ENCODE data around the gene SIDT2. TPM values are rescaled to one million over a fixed set of nuclear protein-coding genes. Genes with fewer than 3 reads are reported as not detected.
A peak's percentile ranks its signal among the peaks of the same experiment; 100 is the strongest.

SIDT2 gene
- total RNA-seq, 3 donors from 2014 or later (not counting 1 experiment from before 2014, with no cell fraction given): 80.0 to 111 (median 82.0) TPM

GRCh38 chr11:117183724-117184349 is 5.3 kb downstream of the SIDT2 start:
- peaks cover 10% of the 10 kb centered on the region for H3K36me3 ChIP-seq (ENCODE audit: control insufficient read depth, insufficient read depth, low read length)
- intact Hi-C loops (cut with micrococcal nuclease): no loop called here
- H3K9me3 ChIP-seq (ENCODE audit: control insufficient read depth, insufficient read depth, low read length): no peaks in the 10 kb centered on the region
- no peak for ATAC-seq
- H3K9me3 Mint-ChIP-seq: no peaks in the 10 kb centered on the region
- no peak overlapping the region for H3K27ac Mint-ChIP-seq
- H3K4me3 Mint-ChIP-seq: no peak overlapping the region
- TF ChIP-seq CTCF (IDR thresholded peaks at IDR 0.05): no peak
- no peaks in the 10 kb centered on the region for H3K27me3 ChIP-seq (ENCODE audit: control insufficient read depth, insufficient read depth, low read length)
- H3K4me1 ChIP-seq (ENCODE audit: control insufficient read depth, insufficient read depth, low read length): peaks cover 62% of the 10 kb centered on the region
- no peak overlapping the region for H3K4me3 ChIP-seq (ENCODE audit: low read length)
- peak in 1 of 2 donors; percentile 6 for DNase-seq
- no peaks in the 10 kb centered on the region for H3K27me3 Mint-ChIP-seq (ENCODE audit: low read depth in 2 of 2)
- H3K27ac ChIP-seq (ENCODE audit: low read length): no peak overlapping the region
- 91% methylated on average over 11 of the region's 11 CpGs for WGBS (ENCODE audit: insufficient coverage)
- H3K4me1 Mint-ChIP-seq: peaks cover 19 to 22% of the 10 kb centered on the region in 2 donors
- H3K36me3 Mint-ChIP-seq: no peaks in the 10 kb centered on the region

- intact Hi-C loops (cut with micrococcal nuclease): no loop called here
- peaks cover 61% of the 10 kb centered on the region for H3K4me1 ChIP-seq (ENCODE audit: control insufficient read depth, insufficient read depth, low read length)
- H3K27me3 ChIP-seq (ENCODE audit: control insufficient read depth, insufficient read depth, low read length): no peaks in the 10 kb centered on the region
- H3K4me3 Mint-ChIP-seq: peak overlapping the region; percentile 37
- peak overlapping the region in 1 of 2 donors; percentile 37 for H3K27ac Mint-ChIP-seq
- 75% methylated on average over 5 of the region's 5 CpGs for WGBS (ENCODE audit: insufficient coverage)
- TF ChIP-seq CTCF (IDR thresholded peaks at IDR 0.05): no peak
- no peak for DNase-seq
- no peaks in the 10 kb centered on the region for H3K36me3 Mint-ChIP-seq
- no peak overlapping the region for H3K4me3 ChIP-seq (ENCODE audit: low read length)
- no peaks in the 10 kb centered on the region for H3K27me3 Mint-ChIP-seq (ENCODE audit: low read depth in 2 of 2)
- no peak for ATAC-seq
- H3K9me3 ChIP-seq (ENCODE audit: control insufficient read depth, insufficient read depth, low read length): no peaks in the 10 kb centered on the region
- no peaks in the 10 kb centered on the region for H3K9me3 Mint-ChIP-seq
- peaks cover 4 to 5% of the 10 kb centered on the region in 2 donors for H3K4me1 Mint-ChIP-seq
- peak overlapping the region; percentile 71 for H3K27ac ChIP-seq (ENCODE audit: low read length)
- peaks cover 21% of the 10 kb centered on the region for H3K36me3 ChIP-seq (ENCODE audit: control insufficient read depth, insufficient read depth, low read length)
Measured at GRCh38 chr11:117185736-117186430, 7.3 kb downstream of the SIDT2 start.

- WGBS (ENCODE audit: insufficient coverage): 98% methylated on average over 4 of the region's 4 CpGs
- Histone ChIP-seq H3K36me3 (ENCODE audit: control insufficient read depth, insufficient read depth, low read length) (peaks cover 21% of the 10 kb centered on the region), H3K4me3 (ENCODE audit: low read length) (no peak overlapping the region), H3K27ac (ENCODE audit: low read length) (peak overlapping the region; percentile 71), H3K27me3 (ENCODE audit: control insufficient read depth, insufficient read depth, low read length) (no peaks in the 10 kb centered on the region), H3K9me3 (ENCODE audit: control insufficient read depth, insufficient read depth, low read length) (no peaks in the 10 kb centered on the region), H3K4me1 (ENCODE audit: control insufficient read depth, insufficient read depth, low read length) (peaks cover 56% of the 10 kb centered on the region)
- no peak for TF ChIP-seq CTCF (IDR thresholded peaks at IDR 0.05)
- intact Hi-C loops (cut with micrococcal nuclease): no loop called here
- no peaks in the 10 kb centered on the region for H3K4me1 Mint-ChIP-seq
- H3K27me3 Mint-ChIP-seq (ENCODE audit: low read depth in 2 of 2): no peaks in the 10 kb centered on the region
- H3K27ac Mint-ChIP-seq: peak overlapping the region in 1 of 2 donors; percentile 37
- H3K9me3 Mint-ChIP-seq: no peaks in the 10 kb centered on the region
- H3K4me3 Mint-ChIP-seq: peak overlapping the region; percentile 21
- no peaks in the 10 kb centered on the region for H3K36me3 Mint-ChIP-seq
- DNase-seq: no peak
- no peak for ATAC-seq
Measured at GRCh38 chr11:117186431-117186761, 7.9 kb downstream of the SIDT2 start.
